GM21515 (cell line): Measurements from ENCODE around the gene JMJD7.

Experiments
- ATAC-seq: cut with Tn5 transposase; IDR thresholded peaks from one replicate; pipeline ENCODE4 v1.9.1; 2021; ENCODE audit not compliant: unreplicated experiment

JMJD7 gene

DNA sequence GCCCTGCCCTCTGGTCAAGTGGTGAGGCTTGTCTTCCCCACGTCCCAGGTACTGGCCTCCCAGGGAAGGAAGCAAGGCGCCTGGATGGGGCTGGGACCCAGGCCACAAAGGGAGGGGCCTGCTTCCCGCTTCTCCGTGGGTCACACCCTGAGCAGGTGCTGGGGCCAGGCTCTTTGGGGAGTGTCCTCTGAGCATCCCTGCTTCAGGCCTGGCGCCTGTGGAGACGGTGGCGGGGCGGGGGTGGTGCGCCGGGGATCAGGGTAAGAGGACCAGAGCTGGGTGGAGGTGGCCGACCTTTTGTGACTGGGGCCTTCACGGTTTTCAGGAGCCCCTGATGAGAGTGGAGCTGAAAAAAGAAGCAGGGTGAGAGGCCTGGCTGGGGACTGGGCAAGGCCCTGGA, 14.3 kb downstream of the JMJD7 start:
- ATAC-seq, result no peak

DNA sequence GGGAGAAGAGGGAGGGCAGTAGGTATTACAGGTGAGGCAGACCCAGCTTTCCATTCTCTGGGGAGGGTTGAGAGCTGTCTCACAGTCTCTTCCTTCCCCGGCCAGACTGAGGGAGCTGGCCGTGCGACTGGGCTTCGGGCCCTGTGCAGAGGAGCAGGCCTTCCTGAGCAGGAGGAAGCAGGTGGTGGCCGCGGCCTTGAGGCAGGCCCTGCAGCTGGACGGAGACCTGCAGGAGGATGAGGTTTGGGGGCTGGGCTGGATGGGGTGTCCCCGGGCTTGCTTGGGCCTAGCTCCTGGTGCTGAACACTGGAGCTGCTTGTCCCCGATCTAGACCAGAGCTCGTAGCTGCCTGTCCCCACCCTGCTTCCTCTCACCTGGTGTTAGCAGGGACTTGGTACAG, 15.7 kb downstream of the JMJD7 start:
- ATAC-seq, result no peak

DNA sequence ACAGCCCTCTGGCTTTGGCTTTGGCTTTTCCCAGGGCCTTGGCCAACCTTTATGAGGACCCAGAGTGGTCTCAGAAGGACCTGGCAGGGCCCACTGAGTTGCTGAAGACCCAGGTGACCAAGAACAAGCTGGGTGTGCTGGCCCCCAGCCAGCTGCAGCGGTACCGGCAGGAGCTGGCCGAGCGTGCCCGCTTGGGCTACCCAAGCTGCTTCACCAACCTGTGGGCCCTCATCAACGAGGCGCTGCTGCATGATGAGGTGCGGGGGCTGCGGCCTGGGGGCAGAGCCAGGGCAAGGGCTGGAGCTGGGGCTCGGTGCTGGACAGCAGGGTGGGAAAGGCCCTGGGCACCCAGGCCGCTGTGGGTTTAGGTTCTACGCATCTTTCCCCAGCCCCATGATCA, 16.9 kb downstream of the JMJD7 start:
- ATAC-seq, result no peak

DNA sequence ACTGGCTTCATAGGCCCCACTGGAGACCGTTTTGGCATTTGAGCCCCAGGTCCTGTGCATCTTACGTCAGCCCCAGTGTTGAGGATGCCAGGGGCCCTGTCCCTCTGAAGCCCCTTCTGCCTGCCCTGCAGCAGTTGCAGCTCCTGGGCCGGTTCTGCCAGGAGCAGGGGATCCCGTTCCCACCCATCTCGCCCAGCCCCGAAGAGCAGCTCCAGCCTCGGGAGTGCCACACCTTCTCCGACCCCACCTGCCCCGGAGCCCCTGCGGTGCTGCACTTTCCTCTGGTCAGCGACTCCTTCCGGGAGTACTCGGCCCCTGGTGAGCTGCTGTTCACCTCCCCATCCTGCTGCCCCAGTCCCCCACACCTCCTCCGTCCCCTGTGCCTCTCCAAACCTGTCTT, 19.3 kb downstream of the JMJD7 start:
- ATAC-seq, result no peak

DNA sequence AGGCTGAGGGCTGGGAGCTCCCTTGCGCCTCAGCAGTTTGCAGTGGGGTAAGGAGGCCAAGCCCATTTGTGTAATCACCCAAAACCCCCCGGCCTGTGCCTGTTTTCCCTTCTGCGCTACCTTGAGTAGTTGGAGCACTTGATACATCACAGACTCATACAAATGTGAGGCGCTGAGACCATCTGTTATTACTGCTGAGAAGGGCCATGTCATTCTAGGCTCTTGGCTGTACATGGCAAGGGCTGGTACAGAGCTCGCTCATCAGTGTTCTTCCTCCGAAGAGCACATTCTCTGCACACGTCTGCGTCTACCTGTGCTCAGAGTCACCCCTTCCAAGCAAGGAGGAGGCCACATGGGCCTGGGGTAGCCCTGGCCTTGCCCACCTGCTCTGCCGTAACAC, 20.1 kb downstream of the JMJD7 start:
- ATAC-seq, result no peak

DNA sequence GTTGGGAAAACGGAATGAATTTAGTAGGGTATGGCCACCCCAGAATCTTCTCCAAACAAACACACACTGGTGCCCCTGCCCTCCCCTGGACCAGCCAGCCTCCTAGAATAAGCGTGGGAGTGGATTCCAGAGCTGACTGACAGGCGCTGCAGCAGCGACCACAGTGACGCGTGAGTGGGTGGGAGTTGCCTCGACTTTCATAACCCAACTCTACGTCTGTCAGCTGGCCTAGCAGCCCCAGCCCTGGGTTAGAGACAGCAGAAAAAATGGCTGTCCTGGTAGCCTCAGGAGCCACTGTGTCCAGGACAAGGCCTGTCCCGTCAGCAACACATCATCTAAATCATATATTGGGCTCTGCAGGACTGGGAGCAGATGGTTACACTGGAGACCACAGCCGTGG, 20.7 kb downstream of the JMJD7 start:
- no peak for ATAC-seq

DNA sequence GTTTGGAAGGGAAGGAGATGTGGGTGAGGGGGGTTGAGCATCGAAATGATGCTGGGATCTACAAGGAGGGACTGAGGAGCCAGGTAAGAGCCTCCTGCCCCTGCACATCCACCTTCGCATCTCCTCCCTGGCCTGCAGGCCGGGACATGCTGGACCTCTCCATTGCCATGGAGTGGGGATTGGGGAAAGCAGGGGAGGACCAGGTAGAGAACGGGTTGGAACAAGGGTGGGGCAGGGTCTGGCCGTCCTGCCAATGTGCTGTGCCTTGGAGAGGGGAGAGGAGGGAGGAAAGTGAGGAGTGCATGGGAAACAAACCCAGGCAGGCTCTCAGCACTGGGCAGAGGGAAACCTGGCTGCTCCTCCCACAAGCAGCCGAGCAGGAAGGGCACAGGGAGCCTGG, 21.3 kb downstream of the JMJD7 start:
- ATAC-seq, result no peak

DNA sequence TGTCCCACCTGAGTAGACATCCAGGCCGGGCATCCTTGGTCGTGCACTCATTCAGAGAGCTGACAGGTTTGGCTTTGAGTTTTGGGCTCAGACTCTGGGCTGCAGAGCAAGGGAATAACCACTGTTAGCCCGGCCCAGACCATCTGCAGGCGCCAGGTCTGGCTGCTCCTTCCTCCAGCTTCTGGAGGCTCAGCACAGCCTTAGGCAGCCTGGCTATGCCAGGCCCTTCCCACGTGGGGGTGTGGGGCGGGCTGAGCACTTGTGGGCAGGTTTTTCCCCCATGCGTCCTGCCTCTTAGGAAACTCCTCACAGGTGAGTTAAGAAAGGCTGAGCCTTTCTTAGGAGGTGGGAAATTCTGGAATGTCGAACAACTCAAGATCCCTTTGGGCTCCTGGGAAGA, 22.0 kb downstream of the JMJD7 start:
- no peak for ATAC-seq

DNA sequence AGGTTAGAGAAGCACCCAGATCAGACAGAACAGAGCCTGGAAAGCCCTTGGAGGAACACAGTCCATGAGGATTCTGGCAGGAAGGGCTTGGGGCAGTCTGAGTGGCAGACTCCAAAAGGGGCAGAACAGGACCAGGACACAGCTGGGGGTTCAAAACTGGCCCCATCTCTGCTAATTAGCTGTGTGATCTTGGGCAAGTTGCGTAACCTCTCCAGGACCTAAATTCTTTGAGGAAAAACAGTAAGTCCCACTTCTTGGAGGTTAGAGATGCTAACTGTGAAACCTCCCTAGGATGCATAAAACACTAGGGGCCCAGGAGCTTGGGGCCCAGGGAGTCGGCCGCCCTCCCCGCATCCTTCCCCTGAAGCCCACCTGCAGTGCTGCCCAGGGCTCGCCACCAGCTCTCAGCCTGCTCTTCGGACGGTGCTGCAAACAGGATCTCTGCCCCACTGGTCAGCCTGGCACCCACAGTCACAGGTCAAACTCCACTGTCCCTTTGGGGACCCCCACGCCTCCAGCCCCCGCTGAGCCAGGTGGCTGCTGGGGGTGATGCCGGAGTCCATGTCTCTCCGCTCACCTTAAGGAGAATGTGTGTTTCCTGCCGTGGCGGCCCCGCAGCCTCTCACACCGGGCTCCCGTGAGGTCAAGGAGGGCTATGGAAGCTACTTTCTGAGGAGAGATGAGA, 22.7 kb downstream of the JMJD7 start:
- no peak for ATAC-seq

DNA sequence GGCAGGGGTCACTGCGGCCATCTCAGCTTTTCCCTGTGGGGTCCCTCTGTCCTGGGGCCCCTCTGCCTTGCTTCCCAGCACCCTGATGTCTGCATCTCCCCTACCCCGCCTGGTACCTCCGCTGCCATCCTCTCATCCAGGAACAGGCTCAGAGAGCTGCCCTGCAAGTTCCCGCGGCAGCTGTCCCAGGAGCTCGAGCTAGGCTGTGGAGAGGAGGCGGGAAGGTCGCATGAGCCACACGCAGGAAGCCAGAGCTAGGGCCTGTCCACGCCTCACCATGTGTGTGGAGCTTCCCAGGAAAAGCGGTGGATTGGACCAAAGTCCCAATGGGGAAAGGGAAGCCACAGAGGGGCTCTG, 23.3 kb downstream of the JMJD7 start:
- ATAC-seq, result no peak

DNA sequence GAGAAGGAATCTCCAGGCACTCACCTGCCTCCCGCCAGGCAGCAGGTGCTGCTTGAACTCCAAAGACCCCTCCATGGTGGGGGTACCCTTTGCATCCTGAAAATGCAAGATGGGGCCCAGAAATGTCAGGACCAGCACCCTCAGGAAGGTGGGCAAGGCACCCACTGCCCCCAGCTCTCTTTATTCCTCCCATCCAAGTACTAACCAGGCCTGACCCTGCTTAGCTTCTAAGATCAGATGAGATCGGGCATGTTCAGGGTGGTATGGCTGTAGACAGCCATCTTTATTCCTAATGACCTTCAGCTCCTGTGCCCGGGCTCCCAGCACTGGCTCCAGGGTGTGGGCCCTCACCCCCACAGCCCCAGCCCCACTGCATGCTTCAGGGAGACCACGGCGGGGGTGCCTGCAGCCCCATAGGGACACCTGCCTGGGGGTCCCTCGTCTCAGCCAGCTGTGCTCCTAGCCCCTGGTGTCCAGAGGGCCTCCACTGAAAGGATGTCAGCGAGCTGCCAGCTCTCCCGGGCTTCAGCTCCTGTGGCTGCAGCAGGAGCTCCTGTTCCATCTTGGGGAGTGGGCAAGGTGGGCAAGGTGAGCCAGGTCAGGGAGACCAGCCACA, 24.0 kb downstream of the JMJD7 start:
- ATAC-seq, result no peak

DNA sequence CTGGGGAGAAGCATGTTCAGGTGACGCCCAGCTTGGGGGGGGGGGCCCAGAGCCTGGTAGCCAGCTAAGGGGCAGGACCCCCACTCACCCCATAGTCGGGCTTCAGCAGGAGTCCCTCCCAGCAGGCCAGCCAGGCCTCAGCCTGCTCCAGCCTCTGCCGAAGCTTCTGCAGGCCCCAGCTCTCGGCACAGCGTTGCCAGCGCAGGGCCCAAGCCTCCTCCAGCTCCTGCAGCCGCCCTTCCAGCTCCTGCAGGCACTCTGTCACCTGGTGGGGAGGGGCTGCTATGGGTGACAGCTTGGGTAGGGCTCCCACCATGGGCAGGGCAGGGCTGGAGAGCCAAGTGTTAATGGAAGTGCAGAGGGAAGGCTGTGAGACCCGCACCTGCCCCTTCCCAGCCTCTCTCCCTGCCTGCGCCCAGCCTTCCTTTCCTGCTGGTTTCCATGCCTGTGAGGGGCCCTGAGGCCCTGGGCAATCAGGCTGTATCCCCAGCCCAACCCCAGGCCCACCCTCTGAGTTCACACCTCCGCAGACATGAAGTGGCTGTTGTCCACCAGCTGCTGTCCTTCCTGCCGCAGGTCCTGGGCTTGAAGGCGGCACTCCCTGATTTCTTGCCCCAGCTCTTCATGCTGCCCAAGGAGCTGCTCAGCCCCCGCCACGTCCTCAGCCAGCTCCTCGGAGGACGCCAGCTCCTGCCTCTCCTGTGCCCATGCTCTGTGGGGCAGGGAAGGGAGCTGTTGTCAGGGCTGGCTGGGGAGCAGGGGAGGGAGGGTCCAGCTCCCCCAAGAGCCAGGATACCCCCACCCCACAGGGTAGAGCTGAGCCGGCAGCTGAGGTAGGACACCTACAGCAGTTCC, 25.1 kb downstream of the JMJD7 start:
- no peak for ATAC-seq

DNA sequence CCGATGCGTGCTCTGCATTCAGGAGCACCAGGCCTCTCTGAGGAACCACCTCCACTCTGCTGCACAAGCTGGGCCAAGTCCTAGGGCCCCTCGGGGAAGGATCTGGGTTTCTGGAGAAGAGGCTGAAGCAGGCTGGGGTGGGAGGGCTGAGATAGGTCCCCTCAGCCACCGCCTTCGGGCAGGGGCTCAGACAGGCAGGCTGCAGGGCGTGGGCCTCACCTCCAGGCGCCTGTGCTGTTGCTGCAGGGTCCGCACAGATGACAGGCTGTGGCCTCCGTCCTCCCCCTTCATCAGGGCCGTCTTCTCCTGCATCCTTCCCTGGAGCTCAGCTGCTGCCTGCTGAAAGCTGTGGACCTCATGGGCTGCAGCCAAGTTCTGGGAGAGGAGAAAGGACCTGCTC, 25.9 kb downstream of the JMJD7 start:
- no peak for ATAC-seq

DNA sequence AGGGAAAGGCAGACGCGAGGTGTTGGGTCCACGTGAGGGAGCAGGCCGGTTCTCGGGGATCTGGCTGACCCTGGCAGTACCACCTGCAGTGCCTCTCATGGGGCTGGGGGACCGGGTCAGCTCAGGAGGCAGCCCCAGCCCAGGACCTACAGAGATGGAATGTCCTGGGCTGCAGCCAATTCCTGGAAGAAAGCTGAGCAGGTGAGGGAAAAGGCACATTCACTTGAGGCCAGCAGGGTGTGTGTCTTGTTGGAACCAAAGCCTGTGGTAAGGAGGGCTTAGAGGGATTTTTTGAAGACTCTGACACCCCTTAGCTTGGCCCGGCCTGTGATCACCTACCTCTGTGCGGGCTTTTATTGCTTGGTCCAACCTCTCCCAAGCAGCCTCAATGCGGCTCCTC, 26.6 kb downstream of the JMJD7 start:
- ATAC-seq, result no peak

DNA sequence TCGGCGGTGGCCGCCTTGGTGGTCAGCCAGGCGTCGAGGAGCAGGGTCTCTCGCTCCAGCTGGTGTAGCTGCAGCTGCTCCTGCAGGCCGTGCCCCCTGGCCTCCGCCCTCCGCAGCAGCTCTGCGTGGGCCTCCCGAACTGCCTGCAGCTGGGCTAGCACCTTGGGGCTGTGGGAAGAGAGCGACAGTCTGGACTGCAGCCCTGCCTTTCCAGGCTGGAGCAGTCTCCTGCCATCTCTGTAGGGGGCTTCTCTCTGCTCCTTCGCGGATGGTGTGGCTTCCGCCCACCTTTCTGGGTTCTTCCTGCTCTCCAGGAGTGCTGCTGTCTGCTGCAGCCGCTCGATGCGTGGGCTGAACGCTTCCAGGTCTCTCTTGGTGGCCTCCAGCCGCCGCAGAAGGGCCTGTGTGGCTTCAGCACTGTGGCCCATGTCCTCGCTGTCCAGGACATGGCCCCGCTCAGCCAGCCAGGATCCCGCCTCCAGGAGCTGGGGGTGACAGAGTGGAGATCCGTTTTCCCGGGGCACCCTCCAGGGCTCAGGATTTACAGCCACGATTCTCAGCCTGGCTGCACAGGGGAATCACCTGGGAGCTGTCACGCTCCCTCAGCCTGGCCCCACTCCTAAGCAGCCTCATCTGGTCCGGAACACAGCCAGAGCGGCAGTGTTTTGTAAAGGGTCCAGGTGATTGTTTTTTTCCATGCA, 27.5 kb downstream of the JMJD7 start:
- ATAC-seq, result no peak

DNA sequence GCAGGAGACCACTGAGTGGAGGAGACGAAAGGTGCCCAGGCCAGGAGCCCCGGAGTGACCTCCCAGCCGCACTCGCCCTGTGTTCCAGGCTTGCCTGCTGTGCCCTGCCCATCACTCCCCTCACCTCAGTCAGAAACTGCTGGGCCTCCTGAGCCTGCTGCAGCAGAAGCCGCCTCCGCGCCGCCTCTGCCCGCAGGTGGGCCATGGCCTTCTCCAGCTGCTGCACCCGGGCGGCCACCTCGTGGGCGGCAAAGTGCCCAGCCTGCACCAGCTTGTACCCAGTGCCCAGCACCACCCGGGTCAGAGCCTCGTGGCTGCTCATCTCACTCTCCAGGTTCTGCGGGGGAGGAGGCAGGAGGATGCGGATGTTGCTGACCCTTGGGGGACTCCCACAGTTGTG, 28.4 kb downstream of the JMJD7 start:
- no peak for ATAC-seq

DNA sequence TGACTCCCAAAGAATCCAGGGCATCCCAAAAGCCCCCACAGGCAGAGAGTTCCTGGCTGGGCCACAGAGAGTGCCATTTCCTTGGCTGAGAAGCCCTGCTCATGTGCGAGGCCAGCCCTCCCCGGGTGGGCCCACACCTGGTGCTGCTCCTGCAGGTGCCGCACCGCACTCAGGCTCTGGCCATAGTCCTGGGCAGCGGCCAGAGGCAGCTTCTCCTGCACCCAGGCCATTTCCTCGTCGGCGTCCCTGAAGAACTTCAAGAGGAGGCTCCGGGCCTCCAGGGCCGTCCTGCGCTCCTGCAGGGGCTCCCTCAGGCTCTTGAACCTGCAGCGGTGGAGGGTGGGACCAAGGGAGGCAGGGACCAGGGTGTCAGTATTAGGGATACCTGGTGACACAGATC, 28.8 kb downstream of the JMJD7 start:
- ATAC-seq, result no peak

DNA sequence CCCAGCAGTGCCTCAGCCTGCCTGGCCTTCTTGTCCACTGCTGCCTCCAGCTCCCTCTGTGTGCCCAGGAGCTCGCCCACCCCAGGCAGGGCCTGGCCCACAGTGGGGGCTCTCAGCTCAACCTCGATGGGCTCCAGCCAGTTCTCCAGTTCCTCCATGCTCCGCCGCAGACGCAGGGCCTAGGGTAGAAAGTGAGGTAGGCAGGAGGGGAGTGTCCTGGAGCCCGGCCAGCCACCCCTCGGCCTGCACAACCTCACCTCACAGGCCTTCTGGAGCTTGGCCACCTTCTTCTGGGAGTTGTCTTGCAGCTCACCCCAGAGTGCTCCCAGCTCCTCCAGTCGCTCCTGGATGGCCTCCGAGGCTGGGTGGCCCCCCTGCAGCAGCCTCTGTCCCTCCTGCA, 29.4 kb downstream of the JMJD7 start:
- ATAC-seq, result no peak

DNA sequence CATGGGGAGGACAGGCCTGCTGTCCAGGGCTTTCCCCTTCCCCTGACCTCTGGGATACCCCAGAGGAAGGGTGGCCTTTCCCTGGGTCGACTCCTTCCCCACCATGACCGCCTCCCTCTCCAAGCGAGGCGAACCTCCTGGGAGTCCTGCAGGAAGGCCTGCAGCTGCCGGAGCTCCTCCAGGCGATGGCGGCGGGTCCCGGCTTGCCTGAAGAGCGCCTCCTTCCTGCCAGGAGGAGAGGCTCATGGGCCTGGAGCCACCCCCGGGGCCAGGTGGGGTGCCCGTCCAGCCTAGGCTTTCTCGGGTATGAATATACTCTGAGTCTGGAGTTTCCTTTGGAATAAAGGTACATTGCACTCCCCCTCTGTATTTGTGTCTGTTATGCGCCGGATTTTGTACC, 30.9 kb downstream of the JMJD7 start:
- ATAC-seq, result no peak

DNA sequence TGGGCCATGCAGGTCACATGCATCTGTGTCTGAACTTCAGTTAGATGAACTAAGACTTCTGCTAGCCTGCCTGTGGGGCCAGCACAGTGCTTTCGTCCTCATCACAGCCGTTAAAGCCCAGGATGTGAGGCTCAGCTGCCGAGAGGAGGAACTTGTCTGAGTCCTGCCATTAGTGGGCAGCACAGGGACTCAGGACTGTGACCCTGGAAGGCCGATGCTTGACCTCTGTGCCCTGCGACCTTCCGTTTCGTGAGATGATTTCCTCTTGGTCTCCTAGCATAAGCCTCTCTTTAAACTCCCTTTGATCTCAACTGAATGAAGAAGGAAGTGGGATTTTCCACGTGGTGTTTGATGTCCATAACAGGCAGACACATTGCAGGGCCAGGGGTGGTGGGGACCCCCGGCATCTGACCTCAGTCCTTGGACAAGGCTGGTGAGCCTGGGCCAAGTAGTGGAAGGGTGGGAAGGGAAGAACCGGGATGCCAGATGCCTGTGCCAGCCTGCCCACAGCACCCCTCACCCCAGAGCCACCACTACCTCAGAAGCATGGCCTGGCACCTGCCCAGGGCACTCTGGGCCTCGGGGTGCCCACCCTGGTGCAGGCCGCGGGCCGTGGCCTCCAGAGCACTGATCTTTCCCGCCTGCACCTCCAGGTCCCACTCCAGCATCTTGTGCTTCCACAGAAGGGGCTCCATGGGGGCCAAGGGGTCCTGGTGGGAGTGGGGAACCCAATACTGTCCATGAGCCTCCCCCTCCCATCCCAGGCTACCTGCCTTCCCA, 32.3 kb downstream of the JMJD7 start:
- no peak for ATAC-seq

DNA sequence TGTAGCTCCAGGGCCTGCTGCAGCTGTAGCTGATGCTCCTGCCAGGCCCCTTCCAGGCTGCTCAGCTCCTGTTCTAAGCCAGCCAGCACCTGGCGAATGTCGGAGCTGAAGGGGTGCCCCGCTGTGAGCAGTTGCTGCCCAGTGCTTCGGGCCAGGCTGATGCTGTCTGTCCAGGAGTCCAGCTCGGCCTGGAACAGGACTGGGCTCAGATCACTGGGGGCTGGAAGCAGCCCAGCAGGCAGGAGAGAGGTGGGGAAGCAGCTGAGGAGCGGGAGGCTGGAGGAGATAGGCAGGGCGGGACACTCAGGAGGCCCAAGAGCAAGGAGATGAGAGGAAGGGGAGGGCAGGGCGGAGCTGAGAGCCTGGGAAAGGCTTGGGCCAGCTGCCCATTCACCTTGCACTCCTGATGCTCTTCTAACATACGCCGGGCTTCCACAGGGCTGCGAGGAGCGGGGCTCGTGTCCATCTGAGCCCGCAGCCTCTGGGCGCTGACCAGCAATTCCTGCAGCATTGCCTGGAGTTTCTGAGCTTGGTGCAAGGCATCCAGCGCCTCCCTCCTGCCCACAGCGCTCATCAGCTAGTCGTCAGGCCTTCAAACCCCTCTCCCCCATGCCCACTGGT, 34.0 kb downstream of the JMJD7 start:
- ATAC-seq, result no peak
